Measurements from ENCODE around the gene BOC.

The BOC gene

DNA sequence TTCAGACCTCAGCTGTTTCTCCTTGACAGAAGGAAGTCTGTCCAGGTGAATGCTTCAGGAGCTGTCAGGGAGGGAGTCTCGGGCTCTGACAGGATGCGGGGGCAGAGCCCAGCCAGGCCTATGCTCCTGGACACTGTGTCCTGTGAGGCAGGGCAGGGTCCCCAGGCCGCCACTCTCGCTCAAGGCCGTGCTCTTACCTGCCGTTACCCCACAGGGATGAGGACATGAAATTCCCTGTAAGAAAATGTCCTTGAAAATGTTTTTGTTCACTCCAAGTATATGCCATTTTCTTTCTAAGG, 63.9 kb downstream of the BOC start:
- Histone ChIP-seq H3K27ac (no peak overlapping the region), H3K36me3 (ENCODE audit: insufficient read depth) (no peaks in the 10 kb centered on the region), H2AFZ (ENCODE audit: low read depth) (no peak overlapping the region), H4K20me1 (ENCODE audit: insufficient read depth) (no peaks in the 10 kb centered on the region), H3K9ac (no peak overlapping the region), H3K4me3 (IDR thresholded peaks at IDR 0.05; ENCODE audit: insufficient read depth, low read depth, low read length) (no peak overlapping the region), H3K4me1 (ENCODE audit: low read depth, poor library complexity, severe bottlenecking) (no peaks in the 10 kb centered on the region), H3K27me3 (ENCODE audit: insufficient read depth, low read depth) (no peaks in the 10 kb centered on the region), H3K4me2 (no peak overlapping the region), H3K79me2 (ENCODE audit: insufficient read depth, low read depth) (no peaks in the 10 kb centered on the region)
- TF ChIP-seq, protein P1, sequence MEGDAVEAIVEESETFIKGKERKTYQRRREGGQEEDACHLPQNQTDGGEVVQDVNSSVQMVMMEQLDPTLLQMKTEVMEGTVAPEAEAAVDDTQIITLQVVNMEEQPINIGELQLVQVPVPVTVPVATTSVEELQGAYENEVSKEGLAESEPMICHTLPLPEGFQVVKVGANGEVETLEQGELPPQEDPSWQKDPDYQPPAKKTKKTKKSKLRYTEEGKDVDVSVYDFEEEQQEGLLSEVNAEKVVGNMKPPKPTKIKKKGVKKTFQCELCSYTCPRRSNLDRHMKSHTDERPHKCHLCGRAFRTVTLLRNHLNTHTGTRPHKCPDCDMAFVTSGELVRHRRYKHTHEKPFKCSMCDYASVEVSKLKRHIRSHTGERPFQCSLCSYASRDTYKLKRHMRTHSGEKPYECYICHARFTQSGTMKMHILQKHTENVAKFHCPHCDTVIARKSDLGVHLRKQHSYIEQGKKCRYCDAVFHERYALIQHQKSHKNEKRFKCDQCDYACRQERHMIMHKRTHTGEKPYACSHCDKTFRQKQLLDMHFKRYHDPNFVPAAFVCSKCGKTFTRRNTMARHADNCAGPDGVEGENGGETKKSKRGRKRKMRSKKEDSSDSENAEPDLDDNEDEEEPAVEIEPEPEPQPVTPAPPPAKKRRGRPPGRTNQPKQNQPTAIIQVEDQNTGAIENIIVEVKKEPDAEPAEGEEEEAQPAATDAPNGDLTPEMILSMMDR (conservative IDR thresholded peaks at IDR 0.05; ENCODE audit: low read depth, low read length) = no peak

DNA sequence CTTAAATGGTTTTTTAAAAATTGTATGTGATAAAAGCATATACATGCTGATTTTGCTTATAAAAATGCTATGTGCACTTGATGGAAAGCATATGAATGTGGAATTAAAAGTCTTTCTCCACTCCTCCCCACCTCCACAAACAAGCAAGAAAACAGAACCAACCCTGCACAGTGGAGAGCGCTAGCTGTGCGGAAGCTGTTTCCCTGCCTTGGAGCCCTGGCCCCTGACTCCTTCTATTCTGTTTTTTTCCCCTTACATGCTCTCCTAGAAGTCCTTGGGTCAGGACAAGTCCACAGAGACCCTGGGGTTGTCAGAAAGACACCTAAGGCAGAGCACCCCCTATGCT, 64.2 kb downstream of the BOC start:
- Histone ChIP-seq H4K20me1 (ENCODE audit: insufficient read depth) (no peaks in the 10 kb centered on the region), H3K4me1 (ENCODE audit: low read depth, poor library complexity, severe bottlenecking) (no peaks in the 10 kb centered on the region), H3K79me2 (ENCODE audit: insufficient read depth, low read depth) (no peaks in the 10 kb centered on the region), H3K4me3 (IDR thresholded peaks at IDR 0.05; ENCODE audit: insufficient read depth, low read depth, low read length) (no peak overlapping the region), H3K36me3 (ENCODE audit: insufficient read depth) (no peaks in the 10 kb centered on the region), H2AFZ (ENCODE audit: low read depth) (no peak overlapping the region), H3K27me3 (ENCODE audit: insufficient read depth, low read depth) (no peaks in the 10 kb centered on the region), H3K4me2 (no peak overlapping the region), H3K9ac (no peak overlapping the region), H3K27ac (no peak overlapping the region)
- TF ChIP-seq, protein P1 (conservative IDR thresholded peaks at IDR 0.05; ENCODE audit: low read depth, low read length) = no peak

DNA sequence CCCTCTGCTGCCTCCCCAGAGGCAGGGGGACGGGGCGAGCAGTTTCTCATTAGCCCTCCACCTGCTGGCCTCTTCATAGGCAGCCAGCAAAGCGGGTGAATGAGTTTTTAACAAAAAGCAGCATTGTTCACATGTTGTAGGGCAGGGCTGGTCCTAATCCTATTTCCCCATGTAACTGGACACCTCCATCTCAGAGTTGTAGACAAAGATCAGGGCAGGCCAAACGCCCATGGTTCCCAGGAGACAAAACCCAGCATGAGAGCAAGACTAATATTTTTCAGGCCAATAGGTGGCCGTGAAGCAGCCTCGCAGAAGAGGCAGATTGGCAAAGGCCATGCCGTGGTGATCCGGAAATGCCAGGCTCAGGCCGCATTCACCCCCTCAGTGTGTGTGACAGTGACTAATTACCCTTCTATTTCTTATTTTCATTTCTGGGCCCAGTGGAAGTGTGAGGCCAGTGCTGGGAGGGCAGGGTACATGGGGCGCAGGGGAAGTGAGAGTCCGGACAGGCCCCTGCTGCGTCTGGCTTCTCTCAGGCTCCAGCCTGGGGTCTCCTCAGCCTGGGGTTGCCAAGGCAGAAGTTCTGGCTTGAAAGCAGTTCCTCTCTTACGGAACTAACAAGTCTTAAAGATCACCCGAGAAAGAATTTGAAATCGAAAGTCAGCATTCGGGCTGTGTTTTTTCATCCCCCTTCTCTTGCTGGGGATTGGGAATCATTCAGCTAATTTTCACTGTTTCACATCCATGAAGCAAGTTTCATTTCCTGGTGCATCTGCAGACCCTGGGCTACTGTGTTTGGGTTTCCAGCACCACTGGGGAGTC, 64.8 kb downstream of the BOC start:
- H3K36me3 ChIP-seq (ENCODE audit: insufficient read depth) = no peaks in the 10 kb centered on the region
- no peaks in the 10 kb centered on the region for H3K27me3 ChIP-seq (ENCODE audit: insufficient read depth, low read depth)
- no peaks in the 10 kb centered on the region for H3K79me2 ChIP-seq (ENCODE audit: insufficient read depth, low read depth)
- H3K4me2 ChIP-seq = no peak overlapping the region
- no peak overlapping the region for H3K4me3 ChIP-seq (IDR thresholded peaks at IDR 0.05; ENCODE audit: insufficient read depth, low read depth, low read length)
- no peak overlapping the region for H3K27ac ChIP-seq
- H2AFZ ChIP-seq (ENCODE audit: low read depth) = no peak overlapping the region
- H3K4me1 ChIP-seq (ENCODE audit: low read depth, poor library complexity, severe bottlenecking) = no peaks in the 10 kb centered on the region
- no peaks in the 10 kb centered on the region for H4K20me1 ChIP-seq (ENCODE audit: insufficient read depth)
- H3K9ac ChIP-seq = no peak overlapping the region
- TF ChIP-seq, protein P1 (conservative IDR thresholded peaks at IDR 0.05; ENCODE audit: low read depth, low read length) = no peak

DNA sequence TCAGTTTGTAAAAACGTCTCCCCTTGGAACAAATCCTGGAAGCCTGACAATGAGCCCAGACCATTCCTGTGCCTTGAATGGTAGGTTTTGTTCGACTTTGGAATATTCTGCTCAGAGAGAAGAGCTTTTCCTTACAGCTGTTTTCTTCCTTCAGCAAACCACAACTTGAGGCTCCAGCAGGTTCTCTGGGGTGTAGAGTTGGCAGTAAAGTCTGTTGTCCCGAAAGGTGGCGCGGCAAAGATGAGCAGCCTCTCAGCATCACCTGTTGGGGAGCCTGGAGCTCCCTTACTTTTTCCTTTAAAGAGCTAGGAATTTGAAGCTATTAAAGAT, 65.4 kb downstream of the BOC start:
- Histone ChIP-seq H3K27me3 (ENCODE audit: insufficient read depth, low read depth) (no peaks in the 10 kb centered on the region), H3K4me1 (ENCODE audit: low read depth, poor library complexity, severe bottlenecking) (no peaks in the 10 kb centered on the region), H3K4me3 (IDR thresholded peaks at IDR 0.05; ENCODE audit: insufficient read depth, low read depth, low read length) (no peak overlapping the region), H4K20me1 (ENCODE audit: insufficient read depth) (no peaks in the 10 kb centered on the region), H3K9ac (no peak overlapping the region), H3K79me2 (ENCODE audit: insufficient read depth, low read depth) (no peaks in the 10 kb centered on the region), H3K4me2 (no peak overlapping the region), H2AFZ (ENCODE audit: low read depth) (no peak overlapping the region), H3K36me3 (ENCODE audit: insufficient read depth) (no peaks in the 10 kb centered on the region), H3K27ac (no peak overlapping the region)
- TF ChIP-seq, protein P1 (conservative IDR thresholded peaks at IDR 0.05; ENCODE audit: low read depth, low read length) = no peak

Data from KMS-11 (cell line).